Stimulated activated CD8-positive, alpha-beta memory T cell treated with anti-CD3 and anti-CD28 coated beads, Interleukin-12 subunit alpha, Interleukin-12 subunit beta, amount 100 ng/mL, for 24 hours (primary cell): ENCODE measurements around the gene CDK16.

ENCODE experiments used
- DNase-seq: peaks from one replicate; pipeline ENCODE4 v3.0.0-alpha.2; 2020; ENCODE audit errors: extremely low read depth

CDK16 gene

GRCh38 chrX:47218280-47218919, at the start of gene CDK16:
Gene CDK16 (plus strand): TSS chrX:47218681. CDS start chrX:47223558, 4,877 bp downstream.
- peak; percentile 45 for DNase-seq

- no peak for DNase-seq
Measured at GRCh38 chrX:47169273-47169672, 49.2 kb upstream of the CDK16 start.

GRCh38 chrX:47169726-47170515, 48.6 kb upstream of the CDK16 start:
- DNase-seq, result no peak

- no peak for DNase-seq
Measured at GRCh38 chrX:47170861-47171692, 47.4 kb upstream of the CDK16 start.

GRCh38 chrX:47171996-47172395, 46.5 kb upstream of the CDK16 start:
- no peak for DNase-seq

- DNase-seq, result no peak
Measured at GRCh38 chrX:47172549-47172948, 45.9 kb upstream of the CDK16 start.

GRCh38 chrX:47172971-47173792, 45.3 kb upstream of the CDK16 start:
- no peak for DNase-seq

- no peak for DNase-seq
Measured at GRCh38 chrX:47174376-47174775, 44.1 kb upstream of the CDK16 start.

GRCh38 chrX:47174846-47175587, 43.5 kb upstream of the CDK16 start:
- DNase-seq, result no peak

GRCh38 chrX:47175588-47175980, 42.9 kb upstream of the CDK16 start:
- DNase-seq, result no peak

GRCh38 chrX:47176101-47176740, 42.3 kb upstream of the CDK16 start:
- no peak for DNase-seq

GRCh38 chrX:47177079-47177478, 41.4 kb upstream of the CDK16 start:
- no peak for DNase-seq

- DNase-seq, result no peak
Measured at GRCh38 chrX:47178337-47178736, 40.1 kb upstream of the CDK16 start.

GRCh38 chrX:47179221-47179927, 39.1 kb upstream of the CDK16 start:
- no peak for DNase-seq

- no peak for DNase-seq
Measured at GRCh38 chrX:47179928-47180255, 38.6 kb upstream of the CDK16 start.

- no peak for DNase-seq
Measured at GRCh38 chrX:47180346-47180745, 38.1 kb upstream of the CDK16 start.

- no peak for DNase-seq
Measured at GRCh38 chrX:47181301-47181700, 37.2 kb upstream of the CDK16 start.

GRCh38 chrX:47182106-47182700, 36.3 kb upstream of the CDK16 start:
- DNase-seq, result no peak

GRCh38 chrX:47184486-47184885, 34.0 kb upstream of the CDK16 start:
- no peak for DNase-seq

- DNase-seq, result no peak
Measured at GRCh38 chrX:47185241-47185640, 33.2 kb upstream of the CDK16 start.
